NCI-H748 (cell line): ENCODE measurements around the gene SOX15.
"Not testable (repeated sequence)": the region's sequence is repeated elsewhere in the genome, so short reads cannot be mapped to it uniquely, and the experiment has no call there.

Source experiments
- DNase-seq: peaks from one replicate; lab custom pipeline; 2025; ENCODE audit not compliant: unreplicated experiment; lab: John Stamatoyannopoulos, UW

SOX15 gene

GRCh38 chr17:7589891-7590691, at the start of gene SOX15:
Gene SOX15, minus strand, starts transcription at chr17:7590094. Its CDS starts 418 bp downstream, at chr17:7589676.
- peak; percentile 26 for DNase-seq

- DNase-seq, result no peak
These were observed 46.3 kb upstream of the SOX15 start for GRCh38 chr17:7636163-7636562.

GRCh38 chr17:7634384-7634783, 44.5 kb upstream of the SOX15 start:
- DNase-seq, result peak; percentile 57

GRCh38 chr17:7633093-7633492, 43.2 kb upstream of the SOX15 start:
- no peak for DNase-seq

- peak; percentile 57 for DNase-seq
These were observed 42.6 kb upstream of the SOX15 start for GRCh38 chr17:7632492-7632894.

- no peak for DNase-seq
These were observed 41.8 kb upstream of the SOX15 start for GRCh38 chr17:7631398-7632380.

GRCh38 chr17:7629939-7630571, 40.2 kb upstream of the SOX15 start, which contains the start of gene SHBG:
Gene SHBG, plus strand, starts transcription at chr17:7630135. Its CDS starts 38 bp downstream, at chr17:7630173.
- DNase-seq, result no peak

GRCh38 chr17:7627250-7628121, 37.6 kb upstream of the SOX15 start, which contains the start of gene SAT2:
Gene SAT2, minus strand, starts transcription at chr17:7627821. Its CDS starts 186 bp downstream, at chr17:7627635.
- peak; percentile 92 for DNase-seq

- no peak for DNase-seq
These were observed 37.0 kb upstream of the SOX15 start for GRCh38 chr17:7626956-7627249.

GRCh38 chr17:7626307-7626706, 36.4 kb upstream of the SOX15 start:
- no peak for DNase-seq

- DNase-seq, result not testable (repeated sequence)
These were observed 35.9 kb upstream of the SOX15 start for GRCh38 chr17:7625749-7626148.

- no peak for DNase-seq
These were observed 33.8 kb upstream of the SOX15 start for GRCh38 chr17:7623661-7624060.

GRCh38 chr17:7620835-7621234, 30.9 kb upstream of the SOX15 start:
- DNase-seq, result no peak

GRCh38 chr17:7618608-7619007, 28.7 kb upstream of the SOX15 start:
- no peak for DNase-seq

- DNase-seq, result no peak
These were observed 25.4 kb upstream of the SOX15 start for GRCh38 chr17:7615265-7615747.

- peak; percentile 100 for DNase-seq
These were observed 24.8 kb upstream of the SOX15 start, which contains the start of gene FXR2 for GRCh38 chr17:7614425-7615264. Gene FXR2, minus strand, starts transcription at chr17:7614897. Its CDS starts 365 bp downstream, at chr17:7614532.

GRCh38 chr17:7613769-7614424, 24.0 kb upstream of the SOX15 start:
- DNase-seq, result no peak

- DNase-seq, result no peak
These were observed 22.4 kb upstream of the SOX15 start for GRCh38 chr17:7612294-7612640.
